Kidney (tissue), 14 donors: ENCODE data around the gene MYO15A. TPM values are rescaled to one million over a fixed set of nuclear protein-coding genes. Genes with fewer than 3 reads are reported as not detected.
"Not testable (repeated sequence)": the region's sequence is repeated elsewhere in the genome, so short reads cannot be mapped to it uniquely, and the experiment has no call there.

ENCODE experiments used
- DNase-seq, 5 donors: peaks; one replicate each; pipeline ENCODE4 v3.0.0-alpha.2; 2013 to 2020
- FAIRE-seq: peaks from 2 replicates; lab custom pipeline; 2012; peaks lifted over from hg19 to GRCh38; lab: Jason Lieb, UNC
- H3K27ac ChIP-seq, 2 donors: one replicate each; pipeline ENCODE4 v1.7.0; 2013; ENCODE audit warnings: low read depth in 2 of 2, low read length in 2 of 2, inconsistent platforms in 1 of 2
- H3K27me3 ChIP-seq: one replicate; pipeline ENCODE4 v1.7.1; 2013; ENCODE audit warnings: low read length, inconsistent platforms; ENCODE audit not compliant: control insufficient read depth, insufficient read depth
- H3K36me3 ChIP-seq, 3 donors: one replicate each; pipeline versions ENCODE4 v1.7.0 to v1.7.1; 2013; ENCODE audit warnings: low read length in 3 of 3, control low read depth in 1 of 3, inconsistent platforms in 1 of 3; ENCODE audit not compliant: insufficient read depth in 3 of 3, control insufficient read depth in 2 of 3
- H3K4me1 ChIP-seq, 3 donors: one replicate each; pipeline versions ENCODE4 v1.7.0 to v1.7.1; 2013; ENCODE audit warnings: low read length in 3 of 3, inconsistent platforms in 1 of 3, low read depth in 1 of 3; ENCODE audit not compliant: control insufficient read depth in 2 of 3, insufficient read depth in 2 of 3
- H3K4me3 ChIP-seq, 3 donors: one replicate each; pipeline versions ENCODE4 v1.7.0 to v1.8.1; 2013; ENCODE audit warnings: low read length in 3 of 3, control low read depth in 1 of 3, inconsistent platforms in 1 of 3
- H3K9ac ChIP-seq, 3 donors: one replicate each; pipeline versions ENCODE4 v1.7.0 to v1.7.1; 2013; ENCODE audit warnings: low read length in 3 of 3, control low read depth in 1 of 3, inconsistent platforms in 1 of 3
- H3K9me3 ChIP-seq, 3 donors: one replicate each; pipeline versions ENCODE4 v1.7.0 to v1.7.1; 2013; ENCODE audit warnings: low read length in 3 of 3, control low read depth in 1 of 3, inconsistent platforms in 1 of 3; ENCODE audit not compliant: control insufficient read depth in 2 of 3, insufficient read depth in 1 of 3
- CTCF ChIP-seq: IDR thresholded peaks from 3 replicates; pipeline ENCODE4 v1.5.1; 2012; ENCODE audit warnings: mild to moderate bottlenecking, moderate library complexity, borderline replicate concordance; ENCODE audit not compliant: insufficient read depth; ENCODE audit errors: extremely low read depth
- intact Hi-C: fragments of 100-400 bp; cut with DNase I; formaldehyde crosslinking; loops from one replicate; pipeline ENCODE4 v1.11.1; 2022
- polyA plus RNA-seq: library from polyadenylated mRNA; stranded (reverse); fragments of 350-450 nt; fragmentation: Illumina TruSeq; extraction: RNeasy Lipid Tissue Mini Kit (QIAGEN cat#74804); gene quantifications from one replicate; pipeline ENCODE4 v1.2.3, GENCODE V29; 2014; ENCODE audit warnings: low read depth, low replicate concordance; ENCODE audit not compliant: insufficient read depth
- total RNA-seq: library from RNA; stranded (reverse); fragmentation: NEBNext Ultra II Directional; extraction: Animal tissue kit (Norgen Biotek cat#: 25700); gene quantifications from one replicate; pipeline ENCODE4 v1.2.1, GENCODE V29; 2021
- donor health status: control.
- donor health status: control.
- donor health status: control.
- donor health status: control.
- donor health status: control.
- donor health status: DM: yes; HTN: yes; CAD: no.
- donor health status: Normal renal cell carcinoma (clear cell type).

Gene MYO15A
- total and polyA plus RNA-seq, 2 donors from 2014 or later: 0.80 to 1.3 TPM

GRCh38 chr17:18208092-18208491, 99.5 kb downstream of the MYO15A start:
- FAIRE-seq: no peak
- intact Hi-C loops: no loop called here

GRCh38 chr17:18213666-18214270, 105.2 kb downstream of the MYO15A start:
- H3K36me3 ChIP-seq: peaks cover 2 to 18% (median 16%) of the 10 kb centered on the region in 3 donors
- no peaks in the 10 kb centered on the region for H3K4me1 ChIP-seq
- H3K9ac ChIP-seq: no peak overlapping the region
- no peak overlapping the region for H3K27ac ChIP-seq
- FAIRE-seq: no peak
- no peaks in the 10 kb centered on the region for H3K27me3 ChIP-seq
- intact Hi-C loops: no loop called here
- no peaks in the 10 kb centered on the region for H3K9me3 ChIP-seq
- TF ChIP-seq CTCF: no peak
- DNase-seq: no peak
- no peak overlapping the region for H3K4me3 ChIP-seq

More at GRCh38 chr17:18208092-18208491, 99.5 kb downstream of the MYO15A start:
- DNase-seq: no peak
- Histone ChIP-seq H3K27ac (no peak overlapping the region), H3K4me3 (no peak overlapping the region), H3K36me3 (peaks cover 4 to 54% (median 44%) of the 10 kb centered on the region in 3 donors), H3K4me1 (peaks cover 0 to 6% (median 3%) of the 10 kb centered on the region in 3 donors), H3K9ac (no peak overlapping the region), H3K9me3 (no peaks in the 10 kb centered on the region), H3K27me3 (no peaks in the 10 kb centered on the region)
- TF ChIP-seq CTCF: no peak

GRCh38 chr17:18216906-18217305, 108.3 kb downstream of the MYO15A start:
- H3K4me1 ChIP-seq, H3K36me3 ChIP-seq, H3K9me3 ChIP-seq, intact Hi-C loops, H3K27me3 ChIP-seq, H3K4me3 ChIP-seq, H3K9ac ChIP-seq, H3K27ac ChIP-seq, FAIRE-seq, DNase-seq: not testable (repeated sequence)

- peak; percentile 88 for TF ChIP-seq CTCF
- Histone ChIP-seq H3K4me1 (no peaks in the 10 kb centered on the region), H3K4me3 (no peak overlapping the region), H3K27ac (no peak overlapping the region), H3K9ac (no peak overlapping the region), H3K9me3 (no peaks in the 10 kb centered on the region), H3K36me3 (no peaks in the 10 kb centered on the region), H3K27me3 (no peaks in the 10 kb centered on the region)
- intact Hi-C loops: no loop called here
- DNase-seq (peak; percentile 76 to 89 (median 83)), FAIRE-seq (no peak)
Measured at GRCh38 chr17:18217412-18218015, 109.0 kb downstream of the MYO15A start.
